GM12878 (cell line): ENCODE data around the gene PRG3.

Source experiments
- EGR1 ChIP-seq, 2 experiments: IDR thresholded peaks; 1 replicate in 1 of 2; 2 replicates in 1 of 2; pipeline ENCODE4 v1.6.1; 2011 to 2012; ENCODE audit warnings: low read depth in 2 of 2, low read length in 2 of 2, borderline replicate concordance in 1 of 2, mild to moderate bottlenecking in 1 of 2, moderate library complexity in 1 of 2
- ESRRA ChIP-seq: IDR thresholded peaks from 2 replicates; pipeline ENCODE4 v1.6.1; 2012; ENCODE audit warnings: mild to moderate bottlenecking, low read length, improper control_type of control experiment
- GABPA ChIP-seq: IDR thresholded peaks from 2 replicates; pipeline ENCODE4 v1.6.1; 2014; ENCODE audit warnings: antibody characterized with exemption, low read depth, mild to moderate bottlenecking, inconsistent platforms
- MXI1 ChIP-seq: fragments of 150-350 bp; IDR thresholded peaks from 2 replicates; pipeline ENCODE4 v1.6.1; 2011; ENCODE audit warnings: low read depth, mild to moderate bottlenecking, inconsistent platforms, low read length, improper control_type of control experiment
- POLR2AphosphoS5 ChIP-seq: IDR thresholded peaks from 2 replicates; pipeline ENCODE4 v1.6.1; 2011; ENCODE audit warnings: mild to moderate bottlenecking, low read length, inconsistent platforms
- ZZZ3 ChIP-seq: IDR thresholded peaks from 2 replicates; pipeline ENCODE4 v1.6.1; 2011; ENCODE audit warnings: low read depth; ENCODE audit not compliant: control insufficient read depth, insufficient read length
- TF ChIP-seq, protein P1 (sequence below), 3 experiments: IDR thresholded peaks in 2 of 3; conservative IDR thresholded peaks in 1 of 3; 2 replicates each; pipeline ENCODE4 v1.5.1; 2011; ENCODE audit warnings: low read depth in 3 of 3, low read length in 3 of 3, mild to moderate bottlenecking in 3 of 3, control low read depth in 2 of 3, moderate library complexity in 2 of 3, inconsistent platforms in 1 of 3, mixed read lengths in 1 of 3; ENCODE audit not compliant: control insufficient read depth in 2 of 3, insufficient read depth in 1 of 3; ENCODE audit errors: extremely low read depth in 1 of 3
- TF ChIP-seq, protein P2 (sequence below): IDR thresholded peaks from 2 replicates; pipeline ENCODE4 v1.6.1; 2011; ENCODE audit warnings: low read depth, mild to moderate bottlenecking, low read length, moderate library complexity, borderline replicate concordance; ENCODE audit errors: extremely low read depth
- TF ChIP-seq, protein P3 (sequence below): IDR thresholded peaks from 2 replicates; pipeline ENCODE4 v1.6.1; 2012; ENCODE audit warnings: low read depth, low read length, improper control_type of control experiment
- TF ChIP-seq, protein P4 (sequence below): fragments of 450-650 bp; IDR thresholded peaks from 2 replicates; pipeline ENCODE4 v1.6.1; 2016; ENCODE audit warnings: mild to moderate bottlenecking, moderate library complexity, borderline replicate concordance
- TF ChIP-seq, protein P5 (sequence below): IDR thresholded peaks from 2 replicates; pipeline ENCODE4 v1.6.1; 2011; ENCODE audit warnings: low read depth, low read length, improper control_type of control experiment, borderline replicate concordance

DNA sequence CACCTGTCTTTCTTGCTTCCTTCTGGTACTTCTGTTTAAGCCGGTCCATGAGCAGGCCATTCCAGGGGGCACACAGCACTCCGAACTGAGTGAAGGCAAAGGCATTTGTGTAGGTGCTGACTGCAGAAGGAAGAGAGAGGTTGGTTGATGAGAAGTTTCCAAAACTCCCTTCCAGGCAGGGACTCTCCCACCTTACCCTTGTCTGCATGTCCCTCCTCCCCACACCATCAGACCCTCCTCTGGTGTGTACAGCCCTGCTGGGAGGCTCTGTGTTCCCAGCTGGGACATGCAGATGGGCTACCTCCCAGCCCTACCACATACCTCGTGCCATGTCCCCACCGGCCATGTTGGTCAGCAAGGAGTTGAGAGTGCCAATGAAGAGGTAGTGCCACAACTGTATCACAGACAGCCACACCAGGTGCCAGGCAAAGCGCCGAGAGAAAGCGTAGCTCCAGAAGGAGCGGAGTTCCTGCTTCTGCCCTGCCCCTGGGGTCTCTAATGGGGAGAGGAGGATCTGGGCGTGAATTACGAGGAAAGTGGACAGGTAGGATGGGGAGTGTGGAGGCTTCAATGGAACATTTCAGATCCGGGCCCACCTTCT lies 33.8 kb upstream of the PRG3 start:
- TF ChIP-seq, protein P1, sequence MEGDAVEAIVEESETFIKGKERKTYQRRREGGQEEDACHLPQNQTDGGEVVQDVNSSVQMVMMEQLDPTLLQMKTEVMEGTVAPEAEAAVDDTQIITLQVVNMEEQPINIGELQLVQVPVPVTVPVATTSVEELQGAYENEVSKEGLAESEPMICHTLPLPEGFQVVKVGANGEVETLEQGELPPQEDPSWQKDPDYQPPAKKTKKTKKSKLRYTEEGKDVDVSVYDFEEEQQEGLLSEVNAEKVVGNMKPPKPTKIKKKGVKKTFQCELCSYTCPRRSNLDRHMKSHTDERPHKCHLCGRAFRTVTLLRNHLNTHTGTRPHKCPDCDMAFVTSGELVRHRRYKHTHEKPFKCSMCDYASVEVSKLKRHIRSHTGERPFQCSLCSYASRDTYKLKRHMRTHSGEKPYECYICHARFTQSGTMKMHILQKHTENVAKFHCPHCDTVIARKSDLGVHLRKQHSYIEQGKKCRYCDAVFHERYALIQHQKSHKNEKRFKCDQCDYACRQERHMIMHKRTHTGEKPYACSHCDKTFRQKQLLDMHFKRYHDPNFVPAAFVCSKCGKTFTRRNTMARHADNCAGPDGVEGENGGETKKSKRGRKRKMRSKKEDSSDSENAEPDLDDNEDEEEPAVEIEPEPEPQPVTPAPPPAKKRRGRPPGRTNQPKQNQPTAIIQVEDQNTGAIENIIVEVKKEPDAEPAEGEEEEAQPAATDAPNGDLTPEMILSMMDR (IDR thresholded peaks at IDR 0.05 in 2 of 3, conservative IDR thresholded peaks at IDR 0.05 in 1 of 3; ENCODE audit: control insufficient read depth in 2 of 3, extremely low read depth in 1 of 3, insufficient read depth in 1 of 3, low read depth in 3 of 3, low read length in 3 of 3): no peak
- TF ChIP-seq MXI1: no peak
- TF ChIP-seq, protein P2, sequence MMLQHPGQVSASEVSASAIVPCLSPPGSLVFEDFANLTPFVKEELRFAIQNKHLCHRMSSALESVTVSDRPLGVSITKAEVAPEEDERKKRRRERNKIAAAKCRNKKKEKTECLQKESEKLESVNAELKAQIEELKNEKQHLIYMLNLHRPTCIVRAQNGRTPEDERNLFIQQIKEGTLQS: no peak
- TF ChIP-seq, protein P3, sequence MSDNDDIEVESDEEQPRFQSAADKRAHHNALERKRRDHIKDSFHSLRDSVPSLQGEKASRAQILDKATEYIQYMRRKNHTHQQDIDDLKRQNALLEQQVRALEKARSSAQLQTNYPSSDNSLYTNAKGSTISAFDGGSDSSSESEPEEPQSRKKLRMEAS: no peak
- TF ChIP-seq, protein P4, sequence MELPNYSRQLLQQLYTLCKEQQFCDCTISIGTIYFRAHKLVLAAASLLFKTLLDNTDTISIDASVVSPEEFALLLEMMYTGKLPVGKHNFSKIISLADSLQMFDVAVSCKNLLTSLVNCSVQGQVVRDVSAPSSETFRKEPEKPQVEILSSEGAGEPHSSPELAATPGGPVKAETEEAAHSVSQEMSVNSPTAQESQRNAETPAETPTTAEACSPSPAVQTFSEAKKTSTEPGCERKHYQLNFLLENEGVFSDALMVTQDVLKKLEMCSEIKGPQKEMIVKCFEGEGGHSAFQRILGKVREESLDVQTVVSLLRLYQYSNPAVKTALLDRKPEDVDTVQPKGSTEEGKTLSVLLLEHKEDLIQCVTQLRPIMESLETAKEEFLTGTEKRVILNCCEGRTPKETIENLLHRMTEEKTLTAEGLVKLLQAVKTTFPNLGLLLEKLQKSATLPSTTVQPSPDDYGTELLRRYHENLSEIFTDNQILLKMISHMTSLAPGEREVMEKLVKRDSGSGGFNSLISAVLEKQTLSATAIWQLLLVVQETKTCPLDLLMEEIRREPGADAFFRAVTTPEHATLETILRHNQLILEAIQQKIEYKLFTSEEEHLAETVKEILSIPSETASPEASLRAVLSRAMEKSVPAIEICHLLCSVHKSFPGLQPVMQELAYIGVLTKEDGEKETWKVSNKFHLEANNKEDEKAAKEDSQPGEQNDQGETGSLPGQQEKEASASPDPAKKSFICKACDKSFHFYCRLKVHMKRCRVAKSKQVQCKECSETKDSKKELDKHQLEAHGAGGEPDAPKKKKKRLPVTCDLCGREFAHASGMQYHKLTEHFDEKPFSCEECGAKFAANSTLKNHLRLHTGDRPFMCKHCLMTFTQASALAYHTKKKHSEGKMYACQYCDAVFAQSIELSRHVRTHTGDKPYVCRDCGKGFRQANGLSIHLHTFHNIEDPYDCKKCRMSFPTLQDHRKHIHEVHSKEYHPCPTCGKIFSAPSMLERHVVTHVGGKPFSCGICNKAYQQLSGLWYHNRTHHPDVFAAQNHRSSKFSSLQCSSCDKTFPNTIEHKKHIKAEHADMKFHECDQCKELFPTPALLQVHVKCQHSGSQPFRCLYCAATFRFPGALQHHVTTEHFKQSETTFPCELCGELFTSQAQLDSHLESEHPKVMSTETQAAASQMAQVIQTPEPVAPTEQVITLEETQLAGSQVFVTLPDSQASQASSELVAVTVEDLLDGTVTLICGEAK: no peak
- no peak for TF ChIP-seq EGR1 (IDR thresholded peaks at IDR 0.05; ENCODE audit: borderline replicate concordance in 1 of 2, low read depth in 2 of 2, low read length in 2 of 2)
- TF ChIP-seq ESRRA: no peak
- TF ChIP-seq GABPA: no peak
- TF ChIP-seq, protein P5, sequence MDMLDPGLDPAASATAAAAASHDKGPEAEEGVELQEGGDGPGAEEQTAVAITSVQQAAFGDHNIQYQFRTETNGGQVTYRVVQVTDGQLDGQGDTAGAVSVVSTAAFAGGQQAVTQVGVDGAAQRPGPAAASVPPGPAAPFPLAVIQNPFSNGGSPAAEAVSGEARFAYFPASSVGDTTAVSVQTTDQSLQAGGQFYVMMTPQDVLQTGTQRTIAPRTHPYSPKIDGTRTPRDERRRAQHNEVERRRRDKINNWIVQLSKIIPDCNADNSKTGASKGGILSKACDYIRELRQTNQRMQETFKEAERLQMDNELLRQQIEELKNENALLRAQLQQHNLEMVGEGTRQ: no peak
- no peak for TF ChIP-seq ZZZ3
- TF ChIP-seq POLR2AphosphoS5: no peak
